RWPE2 (cell line): ENCODE data around the gene GFER.

ENCODE experiments used
- ATAC-seq: fragments of 200-7000 bp; cut with Tn5 transposase; 3 replicates; pipeline ENCODE4 v1.9.1; 2021; ENCODE audit warnings: low read depth
- DNase-seq: peaks from one replicate; pipeline ENCODE4 v3.0.0-alpha.2; 2020; ENCODE audit warnings: low spot score
- H3K27ac ChIP-seq: fragments of 450-650 bp; 2 replicates; pipeline ENCODE4 v1.5.1; 2017; ENCODE audit warnings: mild to moderate bottlenecking; ENCODE audit not compliant: poor library complexity, severe bottlenecking
- H3K27me3 ChIP-seq: fragments of 250-450 bp; sonication (Bioruptor Pico); 2 replicates; pipeline ENCODE4 v1.5.1; 2021; ENCODE audit warnings: mild to moderate bottlenecking, moderate library complexity; ENCODE audit not compliant: insufficient read depth, poor library complexity, severe bottlenecking
- H3K36me3 ChIP-seq: fragments of 250-450 bp; sonication (Bioruptor Pico); 2 replicates; pipeline ENCODE4 v1.5.1; 2020; ENCODE audit warnings: low read depth, mild to moderate bottlenecking, moderate library complexity
- H3K4me1 ChIP-seq: fragments of 250-450 bp; sonication (Bioruptor Pico); 2 replicates; pipeline ENCODE4 v1.5.1; 2021; ENCODE audit warnings: mild to moderate bottlenecking, moderate library complexity; ENCODE audit not compliant: insufficient read depth, poor library complexity, severe bottlenecking
- H3K4me3 ChIP-seq: fragments of 250-450 bp; sonication (Bioruptor Pico); 2 replicates; pipeline ENCODE4 v1.5.1; 2021; ENCODE audit warnings: mild to moderate bottlenecking, moderate library complexity; ENCODE audit not compliant: severe bottlenecking
- H3K9me3 ChIP-seq: fragments of 250-450 bp; sonication (Bioruptor Pico); 2 replicates; pipeline ENCODE4 v1.5.1; 2021; ENCODE audit warnings: mild to moderate bottlenecking, moderate library complexity; ENCODE audit not compliant: severe bottlenecking
- TF ChIP-seq, protein P1 (sequence below): fragments of 450-650 bp; IDR thresholded peaks from one replicate; pipeline ENCODE4 v1.5.1; 2017; ENCODE audit warnings: mild to moderate bottlenecking, moderate library complexity; ENCODE audit not compliant: poor library complexity, severe bottlenecking

The GFER gene

DNA sequence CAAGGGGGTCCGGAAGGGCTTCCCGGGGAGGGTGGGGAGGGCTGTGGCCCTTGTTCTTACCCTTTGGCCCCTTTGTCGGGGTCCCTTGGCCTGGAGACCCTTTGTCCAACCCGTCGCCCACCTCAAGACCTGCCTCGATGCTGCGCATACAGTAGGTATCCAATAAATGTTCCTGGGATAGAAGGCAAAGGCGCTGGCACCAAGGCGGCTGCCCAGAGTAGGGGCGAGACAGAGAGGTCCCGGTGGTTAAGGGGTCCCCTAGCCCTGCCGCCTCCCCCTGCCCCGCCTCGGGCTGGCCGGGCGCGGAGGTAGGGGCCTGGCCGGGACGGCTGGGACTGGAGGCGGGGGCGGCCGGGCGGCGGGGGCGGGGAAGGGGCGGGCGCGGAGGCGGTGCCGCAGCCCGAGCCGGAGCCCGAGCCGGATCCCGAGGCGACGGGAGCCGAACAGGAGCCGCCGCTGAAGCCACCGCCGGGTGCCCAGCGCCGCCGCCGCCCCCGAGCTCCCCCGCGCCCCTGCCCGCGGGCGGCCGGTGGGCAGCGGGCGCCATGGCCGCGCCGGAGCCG lies 42.5 kb downstream of the GFER start, which contains the start of gene NHERF2:
TSS of gene NHERF2 (plus strand) at position 442 of the 563 bp plus-strand sequence. CDS start at position 546, 104 bp downstream.
- no peaks in the 10 kb centered on the region for H3K27me3 ChIP-seq
- peak within 1 kb of the TSS; percentile 30 for H3K27ac ChIP-seq
- no peaks in the 10 kb centered on the region for H3K36me3 ChIP-seq
- no peak for DNase-seq
- H3K9me3 ChIP-seq: no peaks in the 10 kb centered on the region
- TF ChIP-seq, protein P1, sequence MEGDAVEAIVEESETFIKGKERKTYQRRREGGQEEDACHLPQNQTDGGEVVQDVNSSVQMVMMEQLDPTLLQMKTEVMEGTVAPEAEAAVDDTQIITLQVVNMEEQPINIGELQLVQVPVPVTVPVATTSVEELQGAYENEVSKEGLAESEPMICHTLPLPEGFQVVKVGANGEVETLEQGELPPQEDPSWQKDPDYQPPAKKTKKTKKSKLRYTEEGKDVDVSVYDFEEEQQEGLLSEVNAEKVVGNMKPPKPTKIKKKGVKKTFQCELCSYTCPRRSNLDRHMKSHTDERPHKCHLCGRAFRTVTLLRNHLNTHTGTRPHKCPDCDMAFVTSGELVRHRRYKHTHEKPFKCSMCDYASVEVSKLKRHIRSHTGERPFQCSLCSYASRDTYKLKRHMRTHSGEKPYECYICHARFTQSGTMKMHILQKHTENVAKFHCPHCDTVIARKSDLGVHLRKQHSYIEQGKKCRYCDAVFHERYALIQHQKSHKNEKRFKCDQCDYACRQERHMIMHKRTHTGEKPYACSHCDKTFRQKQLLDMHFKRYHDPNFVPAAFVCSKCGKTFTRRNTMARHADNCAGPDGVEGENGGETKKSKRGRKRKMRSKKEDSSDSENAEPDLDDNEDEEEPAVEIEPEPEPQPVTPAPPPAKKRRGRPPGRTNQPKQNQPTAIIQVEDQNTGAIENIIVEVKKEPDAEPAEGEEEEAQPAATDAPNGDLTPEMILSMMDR: no peak
- no peak for ATAC-seq
- H3K4me3 ChIP-seq: peak within 1 kb of the TSS; percentile 62
- H3K4me1 ChIP-seq: peaks cover 4% of the 10 kb centered on the region

DNA sequence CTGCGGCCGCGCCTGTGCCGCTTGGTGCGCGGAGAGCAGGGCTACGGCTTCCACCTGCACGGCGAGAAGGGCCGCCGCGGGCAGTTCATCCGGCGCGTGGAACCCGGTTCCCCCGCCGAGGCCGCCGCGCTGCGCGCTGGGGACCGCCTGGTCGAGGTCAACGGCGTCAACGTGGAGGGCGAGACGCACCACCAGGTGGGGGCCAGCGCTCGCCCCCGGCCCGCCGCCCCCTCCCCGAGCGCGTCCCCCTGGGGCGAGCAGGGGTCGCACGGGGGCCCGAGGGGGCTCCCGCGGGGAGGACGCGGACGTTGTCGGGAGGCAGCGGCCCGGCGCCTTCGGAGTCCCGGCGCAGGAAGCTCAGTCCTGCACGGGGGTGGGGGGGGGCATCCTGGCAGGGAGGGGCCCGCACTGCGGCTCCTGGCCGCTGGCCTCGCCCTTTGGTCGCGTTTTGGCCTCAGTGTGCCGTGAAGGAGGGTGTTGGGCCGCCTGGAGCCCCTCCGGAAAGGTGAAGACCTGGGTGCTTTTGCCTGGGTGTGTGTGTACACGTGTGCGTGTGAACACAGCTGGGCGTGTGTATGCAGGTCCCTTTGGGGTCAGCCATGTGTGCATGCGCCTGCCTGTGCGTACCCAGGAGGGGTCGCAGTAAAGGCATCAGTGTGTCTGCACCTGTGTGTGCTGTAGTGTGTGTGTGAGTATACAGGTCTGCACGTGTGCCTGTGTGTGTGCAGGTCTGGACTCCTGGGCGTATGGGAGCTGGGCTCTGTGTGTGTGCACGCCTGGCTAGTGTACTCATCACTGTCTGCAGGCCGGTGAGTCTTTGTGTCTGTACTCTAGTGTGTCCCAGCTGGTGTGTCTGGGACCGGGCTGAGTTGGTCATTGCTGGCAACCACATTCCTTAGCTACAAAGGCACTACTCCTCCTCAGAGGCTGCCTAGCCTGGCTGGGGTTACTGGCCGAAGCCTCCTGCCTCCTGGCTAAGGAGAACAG lies 43.3 kb downstream of the GFER start:
- DNase-seq: no peak
- Histone ChIP-seq H3K4me1 (peaks cover 4% of the 10 kb centered on the region), H3K9me3 (no peaks in the 10 kb centered on the region), H3K27me3 (no peaks in the 10 kb centered on the region), H3K4me3 (peak overlapping the region; percentile 62), H3K27ac (peak overlapping the region; percentile 30), H3K36me3 (no peaks in the 10 kb centered on the region)
- ATAC-seq: peak; percentile 28
- TF ChIP-seq, protein P1: no peak

DNA sequence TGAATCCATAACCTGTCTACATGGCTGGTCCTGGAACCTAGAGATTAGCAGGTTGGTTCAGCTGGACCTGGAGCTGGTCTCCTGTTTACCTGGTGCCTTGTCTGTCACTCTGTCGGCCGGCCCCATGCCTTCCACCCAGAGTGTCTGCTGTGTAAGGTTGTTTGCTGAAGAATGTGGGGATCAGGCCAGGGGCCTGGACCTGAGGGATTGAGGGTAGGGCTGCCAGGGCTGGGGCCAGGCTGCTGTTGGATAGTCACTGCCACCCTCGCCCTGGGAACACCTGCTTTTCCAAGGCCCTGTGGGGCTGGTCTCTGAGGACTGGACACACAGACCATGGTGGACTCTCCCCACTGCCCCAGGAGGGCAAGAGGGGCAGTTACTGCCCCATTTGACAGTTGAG lies 44.2 kb downstream of the GFER start:
- Histone ChIP-seq H3K27ac (peak overlapping the region; percentile 30), H3K27me3 (no peaks in the 10 kb centered on the region), H3K36me3 (no peaks in the 10 kb centered on the region), H3K4me3 (no peak overlapping the region), H3K9me3 (no peaks in the 10 kb centered on the region), H3K4me1 (peaks cover under 1% of the 10 kb centered on the region)
- DNase-seq (no peak), ATAC-seq (no peak)
- TF ChIP-seq, protein P1: no peak

DNA sequence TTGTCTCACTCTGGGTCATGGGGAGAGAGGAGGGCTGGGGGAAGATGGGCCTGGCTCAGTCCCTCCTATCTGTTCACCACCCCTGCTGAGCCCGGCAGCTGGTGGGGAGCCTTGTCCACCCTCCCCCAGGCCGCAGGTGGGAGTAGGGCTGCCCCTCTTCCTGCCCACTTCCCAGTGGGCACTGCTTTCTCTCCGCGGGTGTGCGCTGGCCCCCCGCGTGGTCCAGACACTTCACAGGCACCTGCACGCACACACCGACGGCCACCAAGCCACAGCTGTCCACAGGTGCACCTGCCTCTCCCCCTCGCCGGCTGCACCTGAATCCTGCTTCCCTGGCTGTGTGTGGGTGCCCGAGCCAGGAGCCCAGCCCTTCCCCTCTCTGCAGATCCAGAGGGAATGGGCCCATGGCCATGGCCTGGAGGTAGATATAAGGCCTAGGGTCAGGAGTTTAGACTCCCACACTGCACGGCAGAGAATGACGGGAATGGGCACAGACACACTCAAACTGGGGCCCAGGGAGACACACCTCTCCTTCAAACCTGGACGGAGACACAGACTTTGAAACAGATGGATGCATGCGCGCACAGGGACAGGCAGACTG lies 44.7 kb downstream of the GFER start:
- peaks cover 7% of the 10 kb centered on the region for H3K4me1 ChIP-seq

More for the DNA sequence above, 44.7 kb downstream of the GFER start:
- H3K9me3 ChIP-seq: no peaks in the 10 kb centered on the region
- H3K27ac ChIP-seq: no peak overlapping the region
- no peak overlapping the region for H3K4me3 ChIP-seq
- H3K36me3 ChIP-seq: no peaks in the 10 kb centered on the region
- no peak for ATAC-seq
- no peak for DNase-seq
- H3K27me3 ChIP-seq: no peaks in the 10 kb centered on the region
- TF ChIP-seq, protein P1: no peak
